G401 (cell line): ENCODE measurements around the gene TRAPPC12. TPM values are rescaled to one million over a fixed set of nuclear protein-coding genes. Genes with fewer than 3 reads are reported as not detected.
A peak's percentile ranks its signal among the peaks of the same experiment; 100 is the strongest.
"Not testable (repeated sequence)": the region's sequence is repeated elsewhere in the genome, so short reads cannot be mapped to it uniquely, and the experiment has no call there.

Source experiments
- DNase-seq: peaks from one replicate; pipeline ENCODE4 v3.0.0-alpha.2; 2015; ENCODE audit warnings: low spot score
- in situ Hi-C: cut with HindIII; loops from 2 replicates; pipeline ENCODE4 v1.10.0; 2016; ENCODE audit warnings: low sequenced_read_pairs, mixed read lengths
- total RNA-seq: library from RNA; depleted of rRNA; stranded (reverse); fragments of >200 nt; shearing (Covaris generic); gene quantifications from 2 replicates; pipeline ENCODE4 v1.2.3, GENCODE V29; 2014; rRNA removed

TRAPPC12 gene
- total RNA-seq, 1 experiment from 2014 or later: 54.2 TPM

DNA sequence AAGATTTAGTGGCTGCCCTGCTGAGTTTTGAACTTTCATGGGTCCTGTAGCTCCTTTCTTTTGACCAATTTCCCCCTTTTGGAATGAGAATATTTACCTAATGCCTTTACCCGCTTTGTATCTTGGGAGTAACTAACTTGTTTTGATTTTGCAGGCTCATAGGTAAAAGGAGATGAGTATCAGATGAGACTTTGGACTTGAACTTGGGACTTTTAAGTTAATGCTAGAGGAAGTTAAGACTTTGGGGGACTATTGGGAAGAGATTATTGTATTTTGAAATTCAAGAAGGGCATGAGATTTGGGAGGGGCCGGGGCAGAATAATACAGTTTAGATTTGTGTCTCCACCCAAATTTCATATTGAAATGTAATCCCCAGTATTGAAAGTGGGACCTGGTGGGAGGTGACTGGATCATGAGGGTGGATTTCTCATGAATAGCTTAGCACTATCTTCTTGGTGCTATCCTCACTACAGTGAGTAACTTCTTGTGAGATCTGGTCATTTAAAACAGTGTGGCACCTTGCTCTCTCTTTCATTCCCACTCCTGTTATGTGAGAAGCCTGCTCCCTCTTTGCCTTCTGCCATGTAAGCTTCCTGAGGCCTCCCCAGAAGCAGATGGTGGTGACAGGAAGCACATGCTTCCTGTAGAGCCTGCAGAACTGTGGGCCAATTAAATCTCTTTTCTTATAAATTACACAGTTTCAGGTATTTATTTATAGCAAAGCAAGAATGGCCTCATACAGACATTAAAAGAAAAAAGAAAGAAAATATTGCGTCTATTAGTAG, 133.7 kb downstream of the TRAPPC12 start:
- in situ Hi-C loops: no loop called here
- DNase-seq: peak; percentile 83

DNA sequence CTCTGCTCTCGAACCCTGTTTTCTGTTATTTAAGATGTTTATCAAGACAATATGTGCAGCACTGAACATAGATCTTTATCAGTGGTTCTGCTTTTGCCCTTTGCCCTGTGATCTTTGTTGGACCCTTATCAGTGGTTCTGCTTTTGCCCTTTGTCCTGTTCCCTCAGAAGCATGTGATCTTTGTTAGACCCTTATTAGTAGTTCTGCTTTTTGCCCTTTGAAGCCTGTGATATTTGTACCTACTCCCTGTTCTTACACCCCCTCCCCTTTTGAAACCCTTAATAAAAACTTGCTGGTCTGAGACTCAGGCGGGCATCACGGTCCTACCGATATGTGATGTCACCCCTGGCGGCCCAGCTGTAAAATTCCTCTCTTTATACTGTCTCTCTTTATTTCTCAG, 135.9 kb downstream of the TRAPPC12 start:
- in situ Hi-C loops, DNase-seq: not testable (repeated sequence)

DNA sequence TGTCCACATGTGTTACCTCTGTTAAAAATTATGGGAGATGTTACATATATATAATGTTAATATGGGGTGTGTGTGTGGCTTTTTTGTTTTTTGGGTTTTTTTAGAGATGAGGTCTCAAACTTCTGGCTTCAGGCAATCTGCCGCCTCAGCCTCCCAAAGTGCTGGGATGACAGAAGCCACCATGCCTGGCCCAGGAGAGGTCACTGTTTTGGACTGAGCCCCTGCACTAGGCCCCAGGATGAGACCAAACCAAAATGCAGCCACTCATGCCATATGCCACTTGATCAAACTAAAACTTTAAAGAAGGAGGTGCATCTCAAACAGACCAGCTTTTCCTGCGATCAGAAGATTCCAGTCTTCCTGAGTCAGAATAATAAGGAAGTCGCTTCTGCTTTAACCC, 137.3 kb downstream of the TRAPPC12 start:
- DNase-seq: no peak
- in situ Hi-C loops: no loop called here

DNA sequence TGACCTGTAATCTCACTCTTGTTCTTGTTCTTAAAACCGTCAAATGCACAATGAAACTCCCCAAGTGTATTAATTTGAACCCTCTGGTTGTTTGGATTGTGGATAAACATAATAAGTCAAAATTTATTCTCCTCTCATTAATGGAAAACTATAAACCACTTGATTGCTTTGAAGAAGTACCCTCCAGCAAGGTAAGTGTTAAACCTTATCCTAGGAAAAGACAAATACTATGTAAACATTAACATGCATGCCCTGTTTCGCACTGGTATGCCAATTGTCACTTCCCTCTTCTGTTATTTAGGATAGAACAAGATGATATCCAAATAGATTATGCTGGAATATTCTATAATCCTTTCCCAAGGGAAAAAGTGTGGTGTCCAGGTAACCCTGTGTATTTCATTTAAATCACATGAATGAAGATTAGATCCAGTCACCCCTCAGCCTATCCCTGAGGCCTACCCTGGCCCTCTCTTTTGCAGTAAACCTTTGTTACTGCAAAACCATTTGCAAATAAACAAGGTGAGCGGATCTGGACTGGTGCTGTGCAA, 138.5 kb downstream of the TRAPPC12 start:
- peak; percentile 76 for DNase-seq
- in situ Hi-C loops: no loop called here

DNA sequence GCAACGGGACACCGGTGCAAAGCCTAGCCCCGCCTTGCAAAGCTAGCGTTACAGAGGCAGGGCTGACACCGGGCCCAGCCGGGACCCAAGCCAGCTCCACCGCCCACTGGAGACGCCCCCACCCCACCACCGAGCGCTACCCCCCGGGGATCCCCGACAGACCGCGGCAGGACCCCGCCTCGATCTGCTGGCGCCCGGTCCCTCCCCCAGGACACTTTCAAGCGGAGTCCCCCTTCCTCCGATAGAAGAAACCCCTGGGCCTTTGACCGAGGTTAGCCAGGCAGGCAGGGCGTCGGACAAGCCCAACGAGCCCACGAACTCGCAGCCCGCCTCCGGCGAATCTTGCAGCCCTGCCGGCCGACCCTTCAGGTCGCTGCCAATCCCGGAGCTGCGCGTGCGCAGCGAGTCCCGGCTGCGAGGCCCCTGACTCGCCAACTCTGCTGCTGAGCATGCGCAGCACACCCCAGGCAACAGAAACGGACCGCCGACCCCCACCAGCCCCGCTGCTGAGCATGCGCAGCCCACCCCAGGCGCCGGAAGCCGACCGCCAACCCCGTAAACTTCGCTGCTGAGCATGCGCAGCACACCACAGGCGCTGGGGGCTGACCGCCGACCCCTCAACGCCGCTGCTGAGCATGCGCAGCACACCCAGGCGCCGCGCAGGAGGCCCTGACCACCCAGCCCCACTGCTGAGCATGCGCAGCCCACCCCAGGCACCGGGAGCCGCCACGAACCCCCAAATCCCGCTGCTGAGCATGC, 139.2 kb downstream of the TRAPPC12 start:
- in situ Hi-C loops: no loop called here
- DNase-seq: peak; percentile 92

DNA sequence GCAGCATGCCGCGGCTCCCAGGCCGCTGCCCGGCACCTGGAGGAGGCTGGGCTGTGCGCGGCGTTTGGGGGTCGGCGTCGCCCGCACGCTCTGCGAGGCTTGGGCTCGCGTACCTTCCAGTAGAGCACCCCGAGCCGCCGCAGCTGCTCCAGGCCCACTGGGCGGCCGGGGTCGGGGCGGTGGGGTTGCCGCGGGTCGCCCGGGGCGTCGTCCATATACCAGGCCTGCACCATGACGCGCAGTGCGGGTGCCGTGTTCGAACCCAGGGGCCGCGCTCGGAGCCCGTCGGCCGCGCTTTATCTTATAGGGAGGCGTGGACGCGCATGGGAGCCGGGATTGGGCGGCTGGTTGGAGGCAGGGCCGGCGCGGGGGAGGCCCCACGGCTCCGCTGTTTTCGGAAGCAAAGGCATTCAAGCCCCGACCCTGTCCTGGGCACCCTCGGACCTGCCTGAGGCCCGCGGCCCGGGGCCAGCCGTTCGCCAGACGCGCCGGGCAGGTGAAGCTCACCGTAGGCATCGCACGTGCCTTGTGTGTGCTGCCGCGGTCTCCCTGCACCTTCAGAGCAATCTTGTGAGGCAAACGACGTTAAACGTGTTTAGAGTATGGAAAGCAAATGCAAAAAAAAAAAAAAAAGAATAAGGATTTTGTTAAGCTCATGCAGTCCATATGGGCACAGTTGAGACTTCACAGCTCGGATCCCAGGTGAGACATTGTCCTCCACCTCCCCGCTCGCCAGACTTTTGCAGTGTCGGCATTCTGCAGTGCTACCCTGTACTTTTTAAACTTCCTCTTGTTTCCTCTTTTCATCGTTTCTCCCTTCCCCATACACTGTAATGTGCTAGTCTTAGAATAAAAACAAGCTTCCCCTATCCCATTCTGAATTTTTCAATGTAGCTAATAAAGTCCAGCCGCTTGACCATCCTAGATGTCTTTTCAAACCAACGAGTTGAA, 140.0 kb downstream of the TRAPPC12 start, which contains the start of gene ADI1:
Gene ADI1, minus strand, starts transcription at position 277 of the 951 bp plus-strand sequence. Its CDS starts 44 bp downstream, at position 233.
- DNase-seq: peak; percentile 68
- in situ Hi-C loops: no loop called here

DNA sequence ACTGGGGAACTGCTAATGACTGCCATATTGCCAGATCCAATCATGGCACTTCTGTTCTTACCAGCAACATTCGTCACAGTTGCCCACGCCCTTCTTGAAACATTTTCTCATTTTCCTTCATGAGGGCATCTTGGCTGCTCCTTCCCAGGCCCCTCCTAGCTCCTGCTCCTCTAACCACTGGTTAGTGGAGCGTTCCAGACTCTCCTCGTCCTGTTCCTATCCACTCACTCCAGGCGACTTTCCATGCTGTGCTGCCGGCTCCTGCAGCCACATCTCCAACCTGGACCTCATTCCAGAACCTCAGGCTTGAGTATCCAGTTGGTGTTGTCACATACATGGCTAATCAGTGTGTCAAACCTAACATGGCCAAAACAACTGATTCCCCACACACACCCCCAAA, 141.1 kb downstream of the TRAPPC12 start:
- in situ Hi-C loops: no loop called here
- no peak for DNase-seq

DNA sequence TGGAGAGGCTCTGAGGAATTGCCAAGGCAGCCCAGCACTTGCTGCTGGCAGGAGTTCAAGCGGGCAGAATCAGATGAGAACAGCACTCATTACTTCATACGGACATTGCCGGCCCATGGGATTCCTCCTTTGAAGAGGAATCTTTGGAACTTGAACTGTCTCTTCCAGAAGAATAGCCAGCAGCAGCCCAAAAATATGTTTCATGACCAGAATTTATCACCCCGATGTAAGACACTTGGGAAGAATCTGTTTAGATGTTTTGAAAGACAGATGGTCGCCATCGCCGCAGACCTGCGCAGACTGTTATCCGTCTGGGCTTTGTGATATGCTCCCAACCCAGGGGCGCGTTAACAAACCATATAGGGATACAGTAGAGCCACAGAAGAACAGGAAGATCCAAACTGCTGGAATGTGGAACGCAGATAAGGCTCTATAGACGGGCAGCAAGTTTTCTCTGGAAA, 143.5 kb downstream of the TRAPPC12 start:
- in situ Hi-C loops: no loop called here
- peak; percentile 75 for DNase-seq

DNA sequence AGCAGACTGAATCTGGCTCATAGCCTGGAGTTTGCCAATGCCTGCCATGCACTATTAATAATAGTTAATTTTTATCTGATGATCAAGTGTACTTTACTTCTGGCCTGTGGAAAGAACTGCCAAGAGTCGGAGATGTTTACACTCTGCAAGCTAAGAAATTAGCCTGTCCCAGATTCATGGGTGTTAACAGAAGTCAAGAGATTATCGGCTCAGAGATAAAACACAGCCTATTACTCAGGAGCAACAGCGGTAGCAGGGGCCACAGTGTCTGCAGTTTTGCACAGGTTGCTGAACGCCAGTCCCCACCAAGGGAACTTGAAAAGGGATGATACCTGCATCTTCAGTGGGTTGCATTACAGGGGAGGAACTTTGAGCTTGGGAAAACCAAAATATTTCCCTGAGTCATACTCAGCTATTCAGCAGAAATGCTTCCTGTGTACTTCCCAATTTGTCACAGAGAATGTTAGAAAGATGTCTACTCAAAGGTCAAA, 144.1 kb downstream of the TRAPPC12 start:
- no peak for DNase-seq
- in situ Hi-C loops: no loop called here

DNA sequence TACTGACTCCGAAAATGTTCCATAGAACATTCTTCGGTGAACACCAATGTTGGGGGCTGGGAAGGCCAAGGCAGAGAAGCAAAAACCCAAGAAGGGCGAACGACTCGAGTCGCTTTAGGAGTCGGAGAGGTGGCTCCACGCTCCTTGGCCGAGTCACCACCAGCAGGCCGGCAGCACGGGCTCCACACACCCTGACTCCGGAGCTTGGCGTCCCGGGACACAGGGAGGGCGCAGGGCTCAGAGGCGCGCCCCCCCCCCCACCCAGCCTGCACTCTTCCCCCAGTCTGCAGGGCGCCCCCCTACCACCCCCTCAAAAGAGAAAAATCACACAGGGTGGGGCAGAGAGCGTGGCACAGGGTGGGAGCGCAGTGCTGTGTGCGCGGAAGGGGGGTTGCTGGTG, 147.4 kb downstream of the TRAPPC12 start:
- no peak for DNase-seq
- in situ Hi-C loops: no loop called here

DNA sequence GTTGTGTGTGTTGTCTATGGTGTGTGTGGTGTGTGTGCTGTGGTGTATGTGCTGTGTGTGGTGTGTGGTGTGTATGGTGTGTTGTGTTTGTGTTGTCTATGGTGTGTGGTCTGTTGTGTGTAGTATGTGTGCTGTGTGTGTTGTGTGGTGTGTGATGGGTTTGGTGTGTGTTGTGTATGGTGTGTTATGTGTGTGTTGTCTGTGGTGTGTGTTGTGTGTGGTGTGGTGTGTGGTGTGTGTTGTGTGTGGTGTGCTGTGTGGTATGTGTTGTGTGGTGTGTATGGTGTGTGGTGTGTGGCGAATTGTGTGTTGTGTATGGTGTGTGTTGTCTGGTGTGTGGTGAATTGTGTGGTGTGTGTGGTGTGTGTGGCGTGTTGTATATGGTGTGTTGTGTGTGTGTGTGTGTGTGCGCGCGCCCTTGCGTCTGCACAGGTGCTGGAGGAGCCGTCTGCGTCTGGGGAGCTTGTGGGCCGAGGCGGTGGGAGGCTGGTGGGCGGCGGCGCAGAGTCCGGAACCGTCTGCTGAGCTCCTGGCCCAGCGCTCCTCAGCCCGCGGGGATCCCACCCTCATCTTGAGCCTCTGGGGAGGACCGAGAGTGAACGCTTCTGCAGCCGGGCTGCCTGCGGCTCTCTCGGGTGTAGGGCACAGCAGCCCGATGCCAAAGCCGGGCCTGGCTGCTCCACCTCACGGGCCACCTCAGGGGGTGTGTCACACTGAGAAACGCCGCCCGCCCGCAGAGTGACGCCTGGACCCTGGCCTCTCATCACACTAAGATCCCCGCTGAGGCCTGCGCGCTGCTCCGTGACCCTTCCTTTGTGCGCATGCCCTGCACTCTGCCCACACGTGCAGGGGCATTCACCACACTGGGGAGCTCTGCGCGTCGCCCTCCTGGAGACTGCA, 148.6 kb downstream of the TRAPPC12 start:
- DNase-seq: no peak
- in situ Hi-C loops: no loop called here

Other genes with a start within 250 kb of the TRAPPC12 start
- 54.5 and 69.5 TPM in 2 replicates for gene EIPR1, start 1.9 kb upstream of the TRAPPC12 start, total RNA-seq
- 48.4 and 63.2 TPM in 2 replicates for gene ADI1, start 139.8 kb downstream of the TRAPPC12 start, total RNA-seq
- 36.6 and 41.7 TPM in 2 replicates for gene RNASEH1, start 178.6 kb downstream of the TRAPPC12 start, total RNA-seq
- gene RPS7, start 195.6 kb downstream of the TRAPPC12 start, total RNA-seq: 3,161 and 4,026 TPM in 2 replicates
- 2.1 TPM in 1 of 2 replicates, not detected in the other for gene COLEC11, start 215.4 kb downstream of the TRAPPC12 start, total RNA-seq